Measurements from ENCODE around the gene CA12. TPM values are rescaled to one million over a fixed set of nuclear protein-coding genes. Genes with fewer than 3 reads are reported as not detected.

Gene CA12
- total and polyA plus RNA-seq, 9 of the 15 experiments (the other 6 are each of a cell fraction or from before 2014, with no cell fraction given) = 0.01 to 0.78 (median 0.15) TPM; not detected in 1

GRCh38 chr15:63276342-63277037 lies 105.2 kb downstream of the CA12 start (continued):
- TF ChIP-seq ZNF398 (CRISPR knock-in tag; IDR thresholded peaks at IDR 0.05) = no peak
- no peak for TF ChIP-seq ATF6 (CRISPR knock-in tag; IDR thresholded peaks at IDR 0.05)
- TF ChIP-seq, protein P1, sequence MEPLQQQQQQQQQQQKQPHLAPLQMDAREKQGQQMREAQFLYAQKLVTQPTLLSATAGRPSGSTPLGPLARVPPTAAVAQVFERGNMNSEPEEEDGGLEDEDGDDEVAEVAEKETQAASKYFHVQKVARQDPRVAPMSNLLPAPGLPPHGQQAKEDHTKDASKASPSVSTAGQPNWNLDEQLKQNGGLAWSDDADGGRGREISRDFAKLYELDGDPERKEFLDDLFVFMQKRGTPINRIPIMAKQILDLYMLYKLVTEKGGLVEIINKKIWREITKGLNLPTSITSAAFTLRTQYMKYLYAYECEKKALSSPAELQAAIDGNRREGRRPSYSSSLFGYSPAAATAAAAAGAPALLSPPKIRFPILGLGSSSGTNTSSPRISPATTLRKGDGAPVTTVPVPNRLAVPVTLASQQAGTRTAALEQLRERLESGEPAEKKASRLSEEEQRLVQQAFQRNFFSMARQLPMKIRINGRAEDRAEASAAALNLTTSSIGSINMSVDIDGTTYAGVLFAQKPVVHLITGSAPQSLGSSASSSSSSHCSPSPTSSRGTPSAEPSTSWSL (CRISPR knock-in tag; IDR thresholded peaks at IDR 0.05; ENCODE audit: borderline replicate concordance) = no peak
- TF ChIP-seq CXXC5 (CRISPR knock-in tag; IDR thresholded peaks at IDR 0.05) = no peak
- TF ChIP-seq FOXK1 (CRISPR knock-in tag; IDR thresholded peaks at IDR 0.05; ENCODE audit: borderline replicate concordance) = no peak
- TF ChIP-seq CEBPB (tag; IDR thresholded peaks at IDR 0.05) = no peak
- no peak for TF ChIP-seq KAT7 (CRISPR knock-in tag; IDR thresholded peaks at IDR 0.05; ENCODE audit: borderline replicate concordance)
- no peak for TF ChIP-seq ILF3 (IDR thresholded peaks at IDR 0.05; ENCODE audit: borderline replicate concordance)
- TF ChIP-seq, protein P2, sequence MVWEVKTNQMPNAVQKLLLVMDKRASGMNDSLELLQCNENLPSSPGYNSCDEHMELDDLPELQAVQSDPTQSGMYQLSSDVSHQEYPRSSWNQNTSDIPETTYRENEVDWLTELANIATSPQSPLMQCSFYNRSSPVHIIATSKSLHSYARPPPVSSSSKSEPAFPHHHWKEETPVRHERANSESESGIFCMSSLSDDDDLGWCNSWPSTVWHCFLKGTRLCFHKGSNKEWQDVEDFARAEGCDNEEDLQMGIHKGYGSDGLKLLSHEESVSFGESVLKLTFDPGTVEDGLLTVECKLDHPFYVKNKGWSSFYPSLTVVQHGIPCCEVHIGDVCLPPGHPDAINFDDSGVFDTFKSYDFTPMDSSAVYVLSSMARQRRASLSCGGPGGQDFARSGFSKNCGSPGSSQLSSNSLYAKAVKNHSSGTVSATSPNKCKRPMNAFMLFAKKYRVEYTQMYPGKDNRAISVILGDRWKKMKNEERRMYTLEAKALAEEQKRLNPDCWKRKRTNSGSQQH (CRISPR knock-in tag; IDR thresholded peaks at IDR 0.05) = no peak
- TF ChIP-seq ZNF121 (CRISPR knock-in tag; conservative IDR thresholded peaks at IDR 0.05) = no peak
- TF ChIP-seq ZNF785 (CRISPR knock-in tag; IDR thresholded peaks at IDR 0.05) = no peak
- TF ChIP-seq, protein P3, sequence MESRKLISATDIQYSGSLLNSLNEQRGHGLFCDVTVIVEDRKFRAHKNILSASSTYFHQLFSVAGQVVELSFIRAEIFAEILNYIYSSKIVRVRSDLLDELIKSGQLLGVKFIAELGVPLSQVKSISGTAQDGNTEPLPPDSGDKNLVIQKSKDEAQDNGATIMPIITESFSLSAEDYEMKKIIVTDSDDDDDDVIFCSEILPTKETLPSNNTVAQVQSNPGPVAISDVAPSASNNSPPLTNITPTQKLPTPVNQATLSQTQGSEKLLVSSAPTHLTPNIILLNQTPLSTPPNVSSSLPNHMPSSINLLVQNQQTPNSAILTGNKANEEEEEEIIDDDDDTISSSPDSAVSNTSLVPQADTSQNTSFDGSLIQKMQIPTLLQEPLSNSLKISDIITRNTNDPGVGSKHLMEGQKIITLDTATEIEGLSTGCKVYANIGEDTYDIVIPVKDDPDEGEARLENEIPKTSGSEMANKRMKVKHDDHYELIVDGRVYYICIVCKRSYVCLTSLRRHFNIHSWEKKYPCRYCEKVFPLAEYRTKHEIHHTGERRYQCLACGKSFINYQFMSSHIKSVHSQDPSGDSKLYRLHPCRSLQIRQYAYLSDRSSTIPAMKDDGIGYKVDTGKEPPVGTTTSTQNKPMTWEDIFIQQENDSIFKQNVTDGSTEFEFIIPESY (CRISPR knock-in tag; IDR thresholded peaks at IDR 0.05) = no peak
- TF ChIP-seq STAT6 (CRISPR knock-in tag; IDR thresholded peaks at IDR 0.05) = no peak
